ENCODE results near the gene DRICH1. TPM values are rescaled to one million over a fixed set of nuclear protein-coding genes. Genes with fewer than 3 reads are reported as not detected.
"Not testable (repeated sequence)": the region's sequence is repeated elsewhere in the genome, so short reads cannot be mapped to it uniquely, and the experiment has no call there.

The DRICH1 gene
- total RNA-seq, 1 donor from 2014 or later, result not detected

GRCh38 chr22:23651676-23652075, 19.6 kb upstream of the DRICH1 start:
- TF ChIP-seq CTCF (IDR thresholded peaks at IDR 0.05; ENCODE audit: insufficient read depth, low read length, severe bottlenecking), result no peak
- Histone ChIP-seq H3K27me3 (ENCODE audit: control insufficient read depth, insufficient read depth, low read length) (no peaks in the 10 kb centered on the region), H3K36me3 (ENCODE audit: control insufficient read depth, insufficient read depth, low read length) (no peaks in the 10 kb centered on the region), H3K4me3 (ENCODE audit: low read depth, low read length) (no peak overlapping the region)
- FAIRE-seq, result no peak
- DNase-seq (ENCODE audit: low read depth), result no peak

- Histone ChIP-seq H3K4me3 (ENCODE audit: low read depth, low read length) (no peak overlapping the region), H3K27me3 (ENCODE audit: control insufficient read depth, insufficient read depth, low read length) (no peaks in the 10 kb centered on the region), H3K36me3 (ENCODE audit: control insufficient read depth, insufficient read depth, low read length) (no peaks in the 10 kb centered on the region)
- FAIRE-seq, result no peak
- TF ChIP-seq CTCF (IDR thresholded peaks at IDR 0.05; ENCODE audit: insufficient read depth, low read length, severe bottlenecking), result no peak
- DNase-seq (ENCODE audit: low read depth), result no peak
Measured at GRCh38 chr22:23649071-23649501, 17.0 kb upstream of the DRICH1 start.

GRCh38 chr22:23646526-23646925, 14.4 kb upstream of the DRICH1 start:
- H3K36me3 ChIP-seq (ENCODE audit: control insufficient read depth, insufficient read depth, low read length); H3K4me3 ChIP-seq (ENCODE audit: low read depth, low read length); DNase-seq (ENCODE audit: low read depth); FAIRE-seq; H3K27me3 ChIP-seq (ENCODE audit: control insufficient read depth, insufficient read depth, low read length): not testable (repeated sequence)

- H3K36me3 ChIP-seq (ENCODE audit: control insufficient read depth, insufficient read depth, low read length); DNase-seq (ENCODE audit: low read depth); H3K27me3 ChIP-seq (ENCODE audit: control insufficient read depth, insufficient read depth, low read length); H3K4me3 ChIP-seq (ENCODE audit: low read depth, low read length); FAIRE-seq: not testable (repeated sequence)
Measured at GRCh38 chr22:23640206-23640605, 8.1 kb upstream of the DRICH1 start.

GRCh38 chr22:23639661-23640060, 7.5 kb upstream of the DRICH1 start:
- no peak for DNase-seq (ENCODE audit: low read depth)
- no peaks in the 10 kb centered on the region for H3K36me3 ChIP-seq (ENCODE audit: control insufficient read depth, insufficient read depth, low read length)
- H3K4me3 ChIP-seq (ENCODE audit: low read depth, low read length), result no peak overlapping the region
- FAIRE-seq, result no peak
- TF ChIP-seq CTCF (IDR thresholded peaks at IDR 0.05; ENCODE audit: insufficient read depth, low read length, severe bottlenecking), result no peak
- H3K27me3 ChIP-seq (ENCODE audit: control insufficient read depth, insufficient read depth, low read length), result no peaks in the 10 kb centered on the region

GRCh38 chr22:23638611-23639010, 6.5 kb upstream of the DRICH1 start:
- no peak for TF ChIP-seq CTCF (IDR thresholded peaks at IDR 0.05; ENCODE audit: insufficient read depth, low read length, severe bottlenecking)
- Histone ChIP-seq H3K4me3 (ENCODE audit: low read depth, low read length) (no peak overlapping the region), H3K27me3 (ENCODE audit: control insufficient read depth, insufficient read depth, low read length) (no peaks in the 10 kb centered on the region), H3K36me3 (ENCODE audit: control insufficient read depth, insufficient read depth, low read length) (no peaks in the 10 kb centered on the region)
- DNase-seq (ENCODE audit: low read depth) (no peak), FAIRE-seq (no peak)

GRCh38 chr22:23635291-23635690, 3.2 kb upstream of the DRICH1 start:
- not testable (repeated sequence) for H3K27me3 ChIP-seq (ENCODE audit: control insufficient read depth, insufficient read depth, low read length); DNase-seq (ENCODE audit: low read depth); H3K4me3 ChIP-seq (ENCODE audit: low read depth, low read length); H3K36me3 ChIP-seq (ENCODE audit: control insufficient read depth, insufficient read depth, low read length); FAIRE-seq

- not testable (repeated sequence) for H3K4me3 ChIP-seq (ENCODE audit: low read depth, low read length); DNase-seq (ENCODE audit: low read depth); FAIRE-seq
Measured at GRCh38 chr22:23628056-23628743, 3.9 kb downstream of the DRICH1 start.

More at GRCh38 chr22:23628056-23628743, 3.9 kb downstream of the DRICH1 start:
- not testable (repeated sequence) for H3K27me3 ChIP-seq (ENCODE audit: control insufficient read depth, insufficient read depth, low read length); H3K36me3 ChIP-seq (ENCODE audit: control insufficient read depth, insufficient read depth, low read length)
